Neutrophil (primary cell): ENCODE measurements around the gene SSX2IP.

Experiments
- H3K27ac ChIP-seq: fragments of 200-600 bp; sonication (generic); 2 replicates; pipeline ENCODE4 v1.5.1; 2016; ENCODE audit warnings: mild to moderate bottlenecking, moderate library complexity
- H3K27me3 ChIP-seq: fragments of 200-600 bp; sonication (generic); 2 replicates; pipeline ENCODE4 v1.6.0; 2016; ENCODE audit warnings: mild to moderate bottlenecking
- H3K36me3 ChIP-seq: fragments of 200-600 bp; sonication (generic); 2 replicates; pipeline ENCODE4 v1.5.1; 2017
- H3K4me1 ChIP-seq, 2 experiments: fragments of 200-600 bp in 1 of 2; sonication (generic) in 1 of 2; 1 replicate in 1 of 2; 2 replicates in 1 of 2; pipeline versions ENCODE4 v1.5.1 to v1.6.1; 2013 to 2016; ENCODE audit warnings: low read depth in 1 of 2, low read length in 1 of 2, mild to moderate bottlenecking in 1 of 2, moderate library complexity in 1 of 2; ENCODE audit not compliant: control insufficient read depth in 1 of 2, insufficient read depth in 1 of 2
- H3K4me3 ChIP-seq, 2 experiments: fragments of 200-600 bp in 1 of 2; sonication (generic) in 1 of 2; 1 replicate in 1 of 2; 2 replicates in 1 of 2; pipeline ENCODE4 v1.5.1; 2013 to 2016; ENCODE audit warnings: low read depth in 1 of 2, low read length in 1 of 2, mild to moderate bottlenecking in 1 of 2, moderate library complexity in 1 of 2
- H3K9me3 ChIP-seq: fragments of 200-600 bp; sonication (generic); 2 replicates; pipeline ENCODE4 v1.5.1; 2016
- CTCF ChIP-seq: fragments of 200-600 bp; sonication (generic); IDR thresholded peaks from 2 replicates; pipeline ENCODE4 v1.5.1; 2016; ENCODE audit warnings: antibody characterized with exemption

Gene SSX2IP

GRCh38 chr1:84698151-84699110, 8.2 kb upstream of the SSX2IP start:
- no peaks in the 10 kb centered on the region for H3K9me3 ChIP-seq
- no peaks in the 10 kb centered on the region for H3K27me3 ChIP-seq
- H3K27ac ChIP-seq: no peak overlapping the region
- no peak overlapping the region for H3K4me3 ChIP-seq
- no peaks in the 10 kb centered on the region for H3K36me3 ChIP-seq
- H3K4me1 ChIP-seq: peaks cover 13 to 19% of the 10 kb centered on the region in 2 experiments
- TF ChIP-seq CTCF: no peak

GRCh38 chr1:84693785-84694184, 3.5 kb upstream of the SSX2IP start:
- Histone ChIP-seq H3K4me3 (no peak overlapping the region), H3K9me3 (no peaks in the 10 kb centered on the region), H3K27ac (peak overlapping the region; percentile 48), H3K36me3 (no peaks in the 10 kb centered on the region), H3K4me1 (peaks cover 37 to 46% of the 10 kb centered on the region in 2 experiments), H3K27me3 (no peaks in the 10 kb centered on the region)
- TF ChIP-seq CTCF: no peak

- H3K4me3 ChIP-seq: peak overlapping the region in 1 of 2 experiments; percentile 17
- H3K4me1 ChIP-seq: peaks cover 41 to 54% of the 10 kb centered on the region in 2 experiments
- H3K27ac ChIP-seq: peak overlapping the region; percentile 64
- H3K36me3 ChIP-seq: no peaks in the 10 kb centered on the region
- TF ChIP-seq CTCF: no peak
- H3K9me3 ChIP-seq: no peaks in the 10 kb centered on the region
- H3K27me3 ChIP-seq: no peaks in the 10 kb centered on the region
These were observed 2.7 kb upstream of the SSX2IP start for GRCh38 chr1:84693005-84693404.

- Histone ChIP-seq H3K4me1 (peaks cover 41 to 56% of the 10 kb centered on the region in 2 experiments), H3K27ac (peak overlapping the region; percentile 64), H3K36me3 (no peaks in the 10 kb centered on the region), H3K27me3 (no peaks in the 10 kb centered on the region), H3K4me3 (peak overlapping the region in 1 of 2 experiments; percentile 17), H3K9me3 (no peaks in the 10 kb centered on the region)
- TF ChIP-seq CTCF: no peak
These were observed 2.1 kb upstream of the SSX2IP start for GRCh38 chr1:84692391-84692790.

GRCh38 chr1:84691122-84691783, 992 bp upstream of the SSX2IP start:
- H3K9me3 ChIP-seq: no peaks in the 10 kb centered on the region
- peak overlapping the region; percentile 53 to 74 for H3K4me3 ChIP-seq
- H3K27ac ChIP-seq: peak overlapping the region; percentile 69
- peaks cover 41 to 56% of the 10 kb centered on the region in 2 experiments for H3K4me1 ChIP-seq
- no peaks in the 10 kb centered on the region for H3K27me3 ChIP-seq
- no peak for TF ChIP-seq CTCF
- H3K36me3 ChIP-seq: no peaks in the 10 kb centered on the region
